ENCODE data around the gene RNH1.

RNH1 gene

GRCh38 chr11:499201-500076 lies 7.6 kb downstream of the RNH1 start:
- DNase-seq (ENCODE audit: low read depth), result no peak

GRCh38 chr11:498297-499181 lies 8.5 kb downstream of the RNH1 start:
- no peak for DNase-seq (ENCODE audit: low read depth)

DNA sequence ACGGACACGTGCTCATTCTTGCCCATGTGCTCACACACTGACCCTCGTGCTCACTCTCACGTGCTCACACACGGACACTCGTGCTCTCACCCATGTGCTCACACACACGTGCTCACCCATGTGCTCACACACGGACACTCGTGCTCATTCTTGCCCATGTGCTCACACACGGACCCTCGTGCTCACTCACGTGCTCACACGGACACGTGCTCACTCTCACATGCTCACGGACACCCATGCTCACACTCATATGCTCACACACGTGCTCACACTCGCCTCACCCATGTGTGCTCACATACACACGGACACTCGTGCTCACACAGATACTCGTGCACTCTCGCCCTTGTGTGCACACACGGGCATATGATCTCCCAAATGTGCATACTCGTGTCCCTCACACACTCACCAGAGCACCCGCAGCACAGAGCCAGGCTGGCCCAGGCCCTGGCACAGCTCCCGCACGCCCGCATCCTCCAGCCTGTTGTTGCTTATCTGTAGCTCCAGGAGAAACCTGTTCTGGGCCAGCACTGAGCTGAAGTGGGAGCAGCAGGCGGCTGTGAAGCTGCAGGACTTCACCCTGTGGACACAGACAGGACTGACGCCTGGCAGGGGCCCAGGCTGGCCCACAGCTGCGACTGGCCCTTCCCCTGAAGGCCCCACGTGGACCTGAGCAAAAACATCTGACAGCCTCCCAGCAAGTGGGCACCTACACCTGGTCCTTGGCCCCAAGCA lies 9.3 kb downstream of the RNH1 start:
- DNase-seq (ENCODE audit: low read depth), result no peak

- no peak for DNase-seq (ENCODE audit: low read depth)
Measured at GRCh38 chr11:496834-497564, 10.0 kb downstream of the RNH1 start.

- no peak for DNase-seq (ENCODE audit: low read depth)
Measured at GRCh38 chr11:495537-495931, 11.5 kb downstream of the RNH1 start.

DNA sequence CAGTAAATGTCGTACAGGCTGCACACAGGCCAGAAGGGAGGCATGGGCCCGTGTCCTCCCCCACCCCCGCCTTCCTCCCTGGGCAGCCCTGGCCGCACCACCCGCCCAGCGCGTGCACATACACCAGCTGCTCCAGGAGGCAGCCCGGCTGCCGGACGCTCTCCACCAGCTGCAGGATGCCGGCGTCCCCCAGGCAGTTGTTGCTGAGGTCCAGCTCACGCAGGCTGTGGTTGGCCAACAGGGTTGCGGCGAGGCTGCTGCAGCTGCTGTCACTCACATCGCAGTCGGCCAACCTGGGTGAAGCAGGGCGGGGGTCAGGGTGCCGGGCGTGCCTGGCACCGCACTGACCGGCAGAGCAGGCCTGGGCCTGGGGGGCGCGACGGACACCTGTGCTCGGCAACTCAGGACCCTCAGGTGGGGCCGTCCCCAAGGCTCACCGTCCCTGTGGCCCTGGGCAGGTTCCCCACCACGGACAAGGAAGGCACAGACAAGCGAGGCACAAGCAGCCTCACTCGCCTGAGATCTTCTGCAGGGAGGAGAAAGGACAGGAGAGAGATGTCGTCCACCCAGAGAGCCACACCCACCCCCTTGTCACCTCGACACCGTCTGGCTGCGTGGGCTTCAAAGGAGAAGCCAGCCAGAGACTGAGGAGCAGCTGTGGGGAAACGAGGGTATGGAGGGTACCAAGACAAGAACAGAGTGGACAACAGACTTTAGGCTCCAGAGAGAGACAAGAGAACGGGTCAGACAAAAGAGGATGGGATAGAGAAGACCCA lies 12.1 kb downstream of the RNH1 start:
- no peak for DNase-seq (ENCODE audit: low read depth)

DNA sequence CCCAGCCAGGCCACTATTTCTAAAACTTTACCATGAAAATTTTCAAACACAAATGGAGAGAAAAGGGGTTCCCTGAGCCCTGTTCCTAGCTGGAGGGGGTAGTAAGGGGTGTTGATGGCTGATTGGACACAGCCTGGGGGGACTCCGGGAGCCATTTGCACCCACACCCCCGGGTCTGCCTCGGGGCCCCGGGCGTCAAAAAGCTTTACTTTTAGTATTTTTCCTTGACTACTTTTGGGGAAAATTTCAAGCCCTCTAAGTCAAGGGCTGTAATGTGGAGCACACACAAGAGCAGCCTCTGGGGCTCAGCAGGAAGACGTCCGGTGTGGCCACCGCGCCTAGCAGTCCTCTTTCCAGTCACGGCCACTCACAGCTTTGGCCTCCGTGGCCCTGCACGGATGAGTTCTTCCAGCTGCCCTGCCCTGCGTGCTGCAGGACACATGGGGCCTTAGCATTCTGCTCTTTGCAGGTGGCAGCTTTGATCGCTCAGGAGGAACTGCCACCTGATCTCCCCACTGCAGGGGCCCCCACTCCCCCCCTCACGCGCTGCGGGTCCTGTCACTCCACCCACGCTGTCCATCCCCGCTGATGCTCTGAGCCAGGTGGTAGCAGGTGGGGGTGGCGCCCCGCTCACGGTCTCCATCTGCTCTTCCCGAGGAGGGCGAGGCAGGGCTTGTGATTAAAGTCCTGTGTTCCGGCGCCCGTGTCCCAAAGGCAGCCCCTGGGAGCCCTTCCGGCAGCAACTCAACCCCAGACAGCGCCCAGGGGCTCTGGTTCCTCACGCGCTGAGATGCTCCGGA lies 14.4 kb downstream of the RNH1 start:
- DNase-seq (ENCODE audit: low read depth), result no peak

- no peak for DNase-seq (ENCODE audit: low read depth)
Measured at GRCh38 chr11:491358-491757, 15.7 kb downstream of the RNH1 start.

- no peak for DNase-seq (ENCODE audit: low read depth)
Measured at GRCh38 chr11:490930-491260, 16.1 kb downstream of the RNH1 start.

- no peak for DNase-seq (ENCODE audit: low read depth)
Measured at GRCh38 chr11:490186-490929, 16.7 kb downstream of the RNH1 start.

DNA sequence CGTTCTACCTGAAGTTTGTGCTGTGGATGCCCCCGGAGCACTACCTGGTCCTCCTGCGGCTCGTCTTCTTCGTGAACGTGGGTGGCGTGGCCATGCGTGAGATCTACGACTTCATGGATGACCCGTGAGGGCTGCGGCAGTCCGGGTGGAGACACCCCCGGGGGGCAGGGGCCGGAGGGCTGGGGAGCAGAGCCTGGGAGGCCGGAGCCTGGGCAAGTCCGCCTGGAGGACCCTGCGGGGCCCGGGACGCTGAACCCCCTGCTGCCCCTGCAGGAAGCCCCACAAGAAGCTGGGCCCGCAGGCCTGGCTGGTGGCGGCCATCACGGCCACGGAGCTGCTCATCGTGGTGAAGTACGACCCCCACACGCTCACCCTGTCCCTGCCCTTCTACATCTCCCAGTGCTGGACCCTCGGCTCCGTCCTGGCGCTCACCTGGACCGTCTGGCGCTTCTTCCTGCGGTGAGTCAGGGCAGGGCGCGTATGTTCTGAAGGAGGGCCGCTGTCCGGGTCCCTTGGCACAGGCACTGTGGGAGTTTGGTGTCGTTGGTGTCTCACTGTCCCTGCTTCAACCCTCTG lies 17.3 kb downstream of the RNH1 start:
- DNase-seq (ENCODE audit: low read depth), result no peak

DNA sequence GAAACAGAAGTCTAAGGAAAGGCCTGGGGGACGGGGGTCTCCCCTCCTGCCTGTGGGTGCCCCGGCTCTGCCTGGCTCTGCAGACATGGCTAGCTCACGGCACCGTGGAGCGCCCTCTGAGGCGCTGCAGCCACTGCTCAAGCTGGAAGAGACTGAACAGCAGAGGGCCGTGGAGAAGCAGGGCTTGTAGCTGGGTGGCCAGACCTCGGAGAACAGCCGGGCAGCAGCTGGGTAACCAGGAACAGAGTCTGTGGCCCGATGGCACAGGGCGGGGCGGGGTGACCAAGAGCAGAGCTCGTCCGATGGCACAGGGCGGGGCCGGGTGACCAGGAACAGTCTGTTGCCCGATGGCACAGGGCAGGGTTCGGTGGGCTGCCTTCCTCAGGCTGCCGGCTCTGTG lies 18.1 kb downstream of the RNH1 start:
- no peak for DNase-seq (ENCODE audit: low read depth)

DNA sequence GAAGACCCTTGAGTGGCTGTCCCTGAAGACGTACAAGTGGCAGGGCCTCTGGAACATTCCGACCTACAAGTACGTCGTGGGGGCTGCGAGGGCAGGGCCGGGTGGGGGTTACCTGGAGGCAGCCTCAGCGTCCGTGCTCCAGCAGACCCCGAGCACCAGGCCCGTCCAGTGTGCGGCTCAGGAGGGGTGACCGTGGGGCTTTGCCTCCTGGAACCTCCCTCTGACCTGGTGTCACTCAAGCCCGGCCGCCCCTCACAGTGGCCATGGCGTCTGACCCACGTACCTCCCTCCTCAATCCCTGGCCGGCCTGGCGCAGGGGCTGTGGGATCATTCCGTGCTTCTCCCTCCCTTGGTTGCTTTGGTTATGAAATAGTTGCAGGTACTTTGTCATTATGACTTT lies 18.5 kb downstream of the RNH1 start:
- no peak for DNase-seq (ENCODE audit: low read depth)

DNA sequence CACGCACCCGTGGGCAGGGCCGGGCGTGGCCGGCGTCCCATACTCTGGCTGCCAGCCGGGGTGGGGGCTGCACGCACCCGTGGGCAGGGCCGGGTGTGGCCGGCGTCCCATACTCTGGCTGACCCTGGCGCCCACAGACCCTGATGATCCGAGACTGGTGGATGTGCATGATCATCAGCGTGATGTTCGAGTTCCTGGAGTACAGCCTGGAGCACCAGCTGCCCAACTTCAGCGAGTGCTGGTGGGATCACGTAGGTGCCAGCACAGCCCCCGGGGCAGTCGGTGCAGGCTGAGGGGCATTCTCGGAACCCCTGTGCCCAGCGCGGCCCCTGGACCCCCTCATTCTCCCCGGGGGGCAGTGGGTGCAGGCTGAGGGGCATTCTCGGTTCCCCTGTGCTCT lies 19.0 kb downstream of the RNH1 start:
- DNase-seq (ENCODE audit: low read depth), result no peak

DNA sequence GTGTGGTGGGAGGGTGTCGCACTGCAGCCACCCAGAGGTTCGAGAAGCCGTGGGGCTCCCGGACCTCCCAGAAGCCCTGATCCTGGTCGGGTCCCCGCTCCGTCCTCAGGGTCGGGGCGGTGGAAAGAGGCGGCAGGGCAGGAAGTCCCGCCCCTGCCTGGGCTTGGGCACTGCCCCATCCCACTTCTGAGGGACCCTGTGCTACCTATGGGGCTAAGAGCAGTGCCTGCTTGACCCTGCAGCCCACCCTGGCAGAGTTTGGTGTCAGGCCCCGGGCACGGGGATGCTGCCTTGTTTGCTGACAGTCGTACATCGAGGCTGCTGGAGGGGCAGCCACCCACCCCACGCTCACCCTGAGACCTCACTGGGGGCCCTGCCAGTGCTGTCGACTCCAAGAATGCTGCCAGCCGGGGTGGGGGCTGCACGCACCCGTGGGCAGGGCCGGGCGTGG lies 19.4 kb downstream of the RNH1 start:
- no peak for DNase-seq (ENCODE audit: low read depth)

GRCh38 chr11:486189-486588 lies 20.9 kb downstream of the RNH1 start:
- no peak for DNase-seq (ENCODE audit: low read depth)

- no peak for DNase-seq (ENCODE audit: low read depth)
Measured at GRCh38 chr11:484616-485015, 22.4 kb downstream of the RNH1 start.

DNA sequence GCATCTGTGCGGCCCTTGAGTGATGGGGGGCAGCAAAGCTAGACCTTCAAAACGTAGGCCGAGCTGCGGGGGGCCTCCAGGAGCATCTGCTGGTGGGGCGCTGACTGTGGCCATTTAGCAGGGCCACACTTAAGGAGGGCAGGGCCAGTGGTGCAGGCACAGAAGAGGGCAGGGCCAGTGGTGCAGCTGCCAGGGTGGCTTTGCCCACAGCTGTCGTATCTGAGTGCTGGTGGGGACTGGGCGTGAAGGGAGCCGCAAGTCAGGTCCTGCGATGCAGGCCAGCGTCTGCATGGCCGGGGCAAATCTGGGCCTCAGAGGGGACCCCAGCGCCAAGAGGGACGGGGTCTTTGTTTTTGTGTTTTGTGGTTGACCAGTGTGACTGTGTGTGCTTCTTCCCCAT lies 27.7 kb downstream of the RNH1 start:
- no peak for DNase-seq (ENCODE audit: low read depth)

GRCh38 chr11:477052-477715 lies 29.9 kb downstream of the RNH1 start:
- no peak for DNase-seq (ENCODE audit: low read depth)

Measured in GM04504 (cell line).